Measurements from ENCODE around the gene ADGRG3. TPM values are rescaled to one million over a fixed set of nuclear protein-coding genes. Genes with fewer than 3 reads are reported as not detected.

ADGRG3 gene
- total and polyA plus RNA-seq, 9 of the 15 experiments (the other 6 are each of a cell fraction or from before 2014, with no cell fraction given) = 0.09 to 0.52 (median 0.14) TPM; not detected in 3

- TF ChIP-seq POU5F1 (IDR thresholded peaks at IDR 0.05; ENCODE audit: borderline replicate concordance, low read depth, low read length, partially characterized antibody) (no peak), PRMT5 (CRISPR knock-in tag; IDR thresholded peaks at IDR 0.05) (no peak), PHB (CRISPR knock-in tag; IDR thresholded peaks at IDR 0.05) (peak; percentile 68; the same call in 1 of the 2 replicates), ZNF121 (CRISPR knock-in tag; conservative IDR thresholded peaks at IDR 0.05) (no peak), EZH2 (IDR thresholded peaks at IDR 0.05; ENCODE audit: borderline replicate concordance, low read depth, low read length) (no peak), ZNF232 (CRISPR knock-in tag; IDR thresholded peaks at IDR 0.05) (no peak), ATF3 (IDR thresholded peaks at IDR 0.05) (peak; percentile 100), ATF3 (CRISPR knock-in tag; conservative IDR thresholded peaks at IDR 0.05) (peak; percentile 99), ZNF347 (CRISPR knock-in tag; IDR thresholded peaks at IDR 0.05; ENCODE audit: low read depth) (no peak), NFIC (IDR thresholded peaks at IDR 0.05) (peak; percentile 97), CBX1 (IDR thresholded peaks at IDR 0.05; ENCODE audit: low read depth) (peak; percentile 72), ZNF583 (CRISPR knock-in tag; IDR thresholded peaks at IDR 0.05) (no peak), POLR2B (IDR thresholded peaks at IDR 0.05; ENCODE audit: low read depth, partially characterized antibody) (peak; percentile 64), SETDB1 (IDR thresholded peaks at IDR 0.05; ENCODE audit: low read length) (no peak), ELK1 (CRISPR knock-in tag; IDR thresholded peaks at IDR 0.05) (no peak), TGIF2 (CRISPR knock-in tag; IDR thresholded peaks at IDR 0.05) (no peak), PTBP1 (IDR thresholded peaks at IDR 0.05; ENCODE audit: low read depth, low read length) (peak; percentile 97), HDAC2 (IDR thresholded peaks at IDR 0.05) (peak; percentile 100), THRAP3 (IDR thresholded peaks at IDR 0.05; ENCODE audit: borderline replicate concordance) (no peak), CBFA2T3 (IDR thresholded peaks at IDR 0.05) (peak; percentile 100), TRIM24 (IDR thresholded peaks at IDR 0.05) (peak; percentile 99), HNRNPUL1 (IDR thresholded peaks at IDR 0.05; ENCODE audit: low read length) (no peak), ID3 (CRISPR knock-in tag; IDR thresholded peaks at IDR 0.05) (no peak), ID3 (tag; IDR thresholded peaks at IDR 0.05) (peak; percentile 87), C11orf30 (IDR thresholded peaks at IDR 0.05; ENCODE audit: low read depth) (no peak), XRCC5 (IDR thresholded peaks at IDR 0.05; ENCODE audit: low read depth, low read length) (no peak; the same call in 1 of the 2 replicates), NFRKB (IDR thresholded peaks at IDR 0.05; ENCODE audit: low read depth) (0 out of 2 replicates have a peak, but pooled peaks have one; percentile 71), RHOXF2B (CRISPR knock-in tag; conservative IDR thresholded peaks at IDR 0.05) (0 out of 2 replicates have a peak, but pooled peaks have one; percentile 41)
Measured at GRCh38 chr16:57689762-57690558, 21.9 kb downstream of the ADGRG3 start (continued).
